Caco-2 (cell line): Measurements from ENCODE around the gene ARHGAP42. TPM values are rescaled to one million over a fixed set of nuclear protein-coding genes. Genes with fewer than 3 reads are reported as not detected.
A peak's percentile ranks its signal among the peaks of the same experiment; 100 is the strongest.

Source experiments
- BruUV-seq: library from RNA; stranded (reverse); fragments of 400-500 nt; replicated peaks from 2 replicates; lab custom pipeline; 2021; lab: Mats Ljungman, UMichigan
- CTCF ChIA-PET: fragments of 300-600 bp; sonication (Branson Sonifier 250); formaldehyde crosslinking; loops from one replicate; lab custom pipeline; 2022; ENCODE audit warnings: antibody characterized with exemption; lab: Charles Lee
- POLR2A ChIA-PET: fragments of 300-600 bp; sonication (Branson Sonifier 250); formaldehyde crosslinking; loops from one replicate; lab custom pipeline; 2022; ENCODE audit warnings: antibody characterized with exemption; lab: Charles Lee
- DNase-seq, 2 experiments: peaks; one replicate each; pipeline versions ENCODE4 v3.0.0 to v3.0.0-alpha.2; 2020 to 2022
- H3K27me3 ChIP-seq: replicated peaks from 2 replicates; pipeline ENCODE4 v1.6.0; 2011; ENCODE audit warnings: low read length; ENCODE audit not compliant: control insufficient read depth, insufficient read depth
- H3K36me3 ChIP-seq: 2 replicates; pipeline ENCODE4 v1.5.1; 2011; ENCODE audit warnings: low read length; ENCODE audit not compliant: control insufficient read depth, insufficient read depth
- H3K4me1 ChIP-seq: fragments of 250-450 bp; sonication (Bioruptor Pico); 2 replicates; pipeline ENCODE4 v1.5.1; 2020; ENCODE audit warnings: mild to moderate bottlenecking
- H3K4me3 ChIP-seq: 2 replicates; pipeline ENCODE4 v1.5.1; 2011; ENCODE audit warnings: low read depth, mild to moderate bottlenecking, control low read depth, low read length
- H3K9me3 ChIP-seq: fragments of 250-450 bp; sonication (Bioruptor Pico); 2 replicates; pipeline ENCODE4 v1.5.1; 2020; ENCODE audit warnings: mild to moderate bottlenecking, moderate library complexity
- H3K27ac Mint-ChIP-seq: one replicate; pipeline ENCODE4 v1.8.0; 2022; ENCODE audit warnings: mixed read lengths; ENCODE audit not compliant: unreplicated experiment
- H3K27me3 Mint-ChIP-seq: one replicate; pipeline ENCODE4 v1.8.0; 2022; ENCODE audit warnings: mixed read lengths; ENCODE audit not compliant: insufficient read depth, unreplicated experiment
- H3K36me3 Mint-ChIP-seq: one replicate; pipeline ENCODE4 v1.8.0; 2022; ENCODE audit warnings: mild to moderate bottlenecking, mixed read lengths; ENCODE audit not compliant: insufficient read depth, unreplicated experiment
- H3K4me1 Mint-ChIP-seq: one replicate; pipeline ENCODE4 v1.8.0; 2022; ENCODE audit warnings: low read depth, mixed read lengths; ENCODE audit not compliant: unreplicated experiment
- H3K4me3 Mint-ChIP-seq: one replicate; pipeline ENCODE4 v1.8.0; 2022; ENCODE audit warnings: mild to moderate bottlenecking, moderate library complexity, mixed read lengths; ENCODE audit not compliant: unreplicated experiment
- H3K9me3 Mint-ChIP-seq: one replicate; pipeline ENCODE4 v1.8.0; 2022; ENCODE audit warnings: mixed read lengths; ENCODE audit not compliant: unreplicated experiment
- CTCF ChIP-seq, 2 experiments: fragments of 200-600 bp in 1 of 2; IDR thresholded peaks; 1 replicate in 1 of 2; 2 replicates in 1 of 2; pipeline versions ENCODE4 v1.5.1 to v1.8.0; 2011 to 2022; ENCODE audit warnings: antibody characterized with exemption in 1 of 2, control low read depth in 1 of 2, inconsistent platforms in 1 of 2, low read depth in 1 of 2, low read length in 1 of 2, mild to moderate bottlenecking in 1 of 2, moderate library complexity in 1 of 2; ENCODE audit not compliant: insufficient read depth in 1 of 2, severe bottlenecking in 1 of 2, unreplicated experiment in 1 of 2
- intact Hi-C: fragments of 100-400 bp; cut with micrococcal nuclease; formaldehyde crosslinking; loops from one replicate; pipeline ENCODE4 v1.10.0; 2022; ENCODE audit not compliant: unreplicated experiment
- total RNA-seq: library from RNA; stranded (reverse); gene quantifications from 2 replicates; pipeline ENCODE4 v1.2.3, GENCODE V29; 2022

ARHGAP42 gene
- total RNA-seq, 1 experiment from 2014 or later = 8.4 TPM

GRCh38 chr11:100777103-100777502, 90.0 kb downstream of the ARHGAP42 start:
- Histone ChIP-seq H3K36me3 (no peaks in the 10 kb centered on the region), H3K4me1 (peaks cover 49% of the 10 kb centered on the region), H3K9me3 (no peaks in the 10 kb centered on the region), H3K4me3 (no peak overlapping the region), H3K27me3 (no peaks in the 10 kb centered on the region)
- TF ChIP-seq CTCF (IDR thresholded peaks at IDR 0.05; ENCODE audit: insufficient read depth in 1 of 2, low read depth in 1 of 2, low read length in 1 of 2, severe bottlenecking in 1 of 2, unreplicated experiment in 1 of 2) = no peak
- H3K36me3 Mint-ChIP-seq = peaks cover 10% of the 10 kb centered on the region
- peak overlapping the region; percentile 97 for H3K27ac Mint-ChIP-seq
- POLR2A ChIA-PET = interaction anchor here (0.6 to 1.4 kb wide), 3 partner anchors 24 to 1197 kb away, joined by 3 to 4 read pairs (median 3); no protein-coding TSS in a partner anchor
- peak; percentile 64 to 86 for DNase-seq
- intact Hi-C loops = loop anchor here (2.0 to 10.0 kb wide), 5 partner anchors 38 to 1335 kb away; partner anchors contain the start of gene YAP1
- CTCF ChIA-PET = interaction anchor here (1.1 to 1.9 kb wide), 4 partner anchors 8 to 89 kb away, joined by 5 to 25 read pairs (median 13); no protein-coding TSS in a partner anchor
- peaks cover 25% of the 10 kb centered on the region for H3K4me1 Mint-ChIP-seq
- peak overlapping the region; percentile 39 for H3K4me3 Mint-ChIP-seq
- no peaks in the 10 kb centered on the region for H3K9me3 Mint-ChIP-seq
- H3K27me3 Mint-ChIP-seq = no peaks in the 10 kb centered on the region
- BruUV-seq = no TSS peak

DNA sequence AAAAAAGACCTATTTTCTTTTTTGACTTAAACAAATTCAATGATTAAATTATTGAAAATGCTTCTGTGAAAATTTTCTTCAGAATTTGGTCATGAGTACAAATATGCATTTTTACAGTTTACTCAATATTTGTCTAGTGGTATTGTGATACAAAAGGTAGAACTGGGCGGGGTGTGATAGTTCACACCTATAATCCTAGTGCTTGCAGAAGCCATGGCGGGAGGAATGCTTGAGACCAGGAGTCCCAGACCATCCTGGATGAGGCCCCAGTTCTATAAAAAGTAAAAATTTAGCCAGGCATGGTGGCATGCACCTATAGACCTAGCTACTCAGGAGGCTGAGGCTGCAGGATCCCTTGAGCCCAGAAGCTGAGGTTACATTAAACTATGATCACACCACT, 90.6 kb downstream of the ARHGAP42 start:
- H3K27me3 ChIP-seq = no peaks in the 10 kb centered on the region
- H3K9me3 ChIP-seq = no peaks in the 10 kb centered on the region
- ChIA-PET CTCF (no interaction called here), POLR2A (no interaction called here)
- Mint-ChIP-seq H3K4me1 (peaks cover 25% of the 10 kb centered on the region), H3K36me3 (peaks cover 10% of the 10 kb centered on the region), H3K27ac (peak overlapping the region; percentile 97), H3K4me3 (no peak overlapping the region), H3K9me3 (no peaks in the 10 kb centered on the region), H3K27me3 (no peaks in the 10 kb centered on the region)
- no peak overlapping the region for H3K4me3 ChIP-seq
- DNase-seq = peak; percentile 57 to 77
- H3K36me3 ChIP-seq = no peaks in the 10 kb centered on the region
- intact Hi-C loops = loop anchor here (2.0 to 10.0 kb wide), 5 partner anchors 39 to 1335 kb away; partner anchors contain the start of gene YAP1
- TF ChIP-seq CTCF (IDR thresholded peaks at IDR 0.05; ENCODE audit: insufficient read depth in 1 of 2, low read depth in 1 of 2, low read length in 1 of 2, severe bottlenecking in 1 of 2, unreplicated experiment in 1 of 2) = no peak
- BruUV-seq = TSS peak; percentile 32
- H3K4me1 ChIP-seq = peaks cover 49% of the 10 kb centered on the region

DNA sequence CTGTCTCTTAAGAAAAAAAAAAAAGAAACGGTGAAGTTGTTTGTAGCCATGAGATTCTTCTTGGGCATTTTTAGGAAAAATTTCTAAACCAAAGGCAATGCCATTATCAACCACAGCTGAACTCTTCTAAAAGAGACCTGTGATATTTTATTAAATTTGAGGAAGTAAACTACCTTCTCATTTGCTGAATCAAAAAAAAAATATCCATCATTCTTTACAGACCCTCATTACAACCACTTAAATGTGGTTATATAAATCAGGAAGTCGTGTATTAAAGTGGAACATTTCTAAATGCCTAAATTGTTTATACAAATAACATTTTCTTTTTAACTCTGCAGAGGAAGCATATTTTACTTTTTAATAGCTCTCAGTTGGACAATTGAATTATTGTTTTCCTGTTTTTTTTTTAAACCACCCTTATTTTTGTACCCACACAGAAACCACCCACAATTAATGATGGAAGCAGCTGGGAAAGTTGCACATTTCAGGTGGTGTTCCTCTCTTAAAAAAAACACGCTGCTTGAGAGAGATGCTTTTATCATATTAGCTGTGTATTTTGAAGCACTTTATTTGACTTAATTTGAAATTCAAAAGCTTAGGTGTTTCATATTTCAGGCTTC, 91.2 kb downstream of the ARHGAP42 start:
- peaks cover 10% of the 10 kb centered on the region for H3K36me3 Mint-ChIP-seq
- peaks cover 25% of the 10 kb centered on the region for H3K4me1 Mint-ChIP-seq
- no peak for TF ChIP-seq CTCF (IDR thresholded peaks at IDR 0.05; ENCODE audit: insufficient read depth in 1 of 2, low read depth in 1 of 2, low read length in 1 of 2, severe bottlenecking in 1 of 2, unreplicated experiment in 1 of 2)
- POLR2A ChIA-PET = interaction anchor here (0.7 kb wide), 1 partner anchor 91 kb away, joined by 5 read pairs; no protein-coding TSS in a partner anchor
- H3K4me3 Mint-ChIP-seq = no peak overlapping the region
- H3K4me3 ChIP-seq = no peak overlapping the region
- H3K27me3 ChIP-seq = no peaks in the 10 kb centered on the region
- H3K9me3 Mint-ChIP-seq = no peaks in the 10 kb centered on the region
- H3K27ac Mint-ChIP-seq = peak overlapping the region; percentile 97
- peaks cover 49% of the 10 kb centered on the region for H3K4me1 ChIP-seq
- H3K9me3 ChIP-seq = no peaks in the 10 kb centered on the region
- H3K27me3 Mint-ChIP-seq = no peaks in the 10 kb centered on the region
- H3K36me3 ChIP-seq = no peaks in the 10 kb centered on the region
- no peak for DNase-seq
- BruUV-seq = no TSS peak
- intact Hi-C loops = loop anchor here (5.0 to 10.0 kb wide), 3 partner anchors 376 to 1334 kb away; partner anchors contain the start of gene YAP1
- CTCF ChIA-PET = no interaction called here
